HK-2 (cell line): ENCODE data around the gene CNN2.

ENCODE experiments used
- DNase-seq: peaks from one replicate; pipeline ENCODE4 v3.0.0-alpha.2; 2018; ENCODE audit not compliant: unreplicated experiment

CNN2 gene

DNA sequence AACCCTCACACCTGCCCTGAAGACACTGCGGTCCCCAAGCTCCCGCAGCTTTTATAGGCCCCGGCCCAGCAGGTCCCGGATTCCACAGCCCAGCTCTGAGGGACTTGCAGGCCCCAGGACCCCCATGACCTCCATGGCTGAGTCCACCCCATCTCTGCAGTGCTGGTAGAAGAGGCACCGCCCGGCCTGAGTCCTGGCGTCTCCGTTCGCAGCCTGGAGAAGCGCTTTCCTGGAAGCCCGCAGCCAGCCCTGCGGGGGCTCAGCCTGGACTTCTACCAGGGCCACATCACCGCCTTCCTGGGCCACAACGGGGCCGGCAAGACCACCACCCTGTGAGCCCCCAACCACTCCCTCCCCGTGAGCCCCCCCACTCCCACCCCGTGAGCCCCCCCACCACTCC is 22.7 kb downstream of the CNN2 start:
- no peak for DNase-seq

DNA sequence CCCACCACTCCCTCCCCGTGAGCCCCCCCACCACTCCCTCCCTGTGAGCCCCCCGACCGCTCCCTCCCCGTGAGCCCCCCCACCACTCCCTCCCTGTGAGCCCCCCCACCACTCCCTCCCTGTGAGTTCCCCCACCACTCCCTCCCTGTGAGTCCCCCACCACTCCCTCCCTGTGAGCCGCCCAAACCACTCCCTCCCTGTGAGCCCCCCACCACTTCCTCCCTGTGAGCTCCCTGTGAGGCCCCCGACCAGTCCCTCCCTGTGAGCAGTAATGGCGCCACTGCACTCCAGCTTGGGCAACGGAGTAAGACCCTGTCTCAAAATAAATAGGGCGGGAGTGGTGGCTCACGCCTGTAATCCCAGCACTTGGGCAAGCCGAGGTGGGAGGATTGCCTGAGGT is 23.4 kb downstream of the CNN2 start:
- DNase-seq, result no peak

DNA sequence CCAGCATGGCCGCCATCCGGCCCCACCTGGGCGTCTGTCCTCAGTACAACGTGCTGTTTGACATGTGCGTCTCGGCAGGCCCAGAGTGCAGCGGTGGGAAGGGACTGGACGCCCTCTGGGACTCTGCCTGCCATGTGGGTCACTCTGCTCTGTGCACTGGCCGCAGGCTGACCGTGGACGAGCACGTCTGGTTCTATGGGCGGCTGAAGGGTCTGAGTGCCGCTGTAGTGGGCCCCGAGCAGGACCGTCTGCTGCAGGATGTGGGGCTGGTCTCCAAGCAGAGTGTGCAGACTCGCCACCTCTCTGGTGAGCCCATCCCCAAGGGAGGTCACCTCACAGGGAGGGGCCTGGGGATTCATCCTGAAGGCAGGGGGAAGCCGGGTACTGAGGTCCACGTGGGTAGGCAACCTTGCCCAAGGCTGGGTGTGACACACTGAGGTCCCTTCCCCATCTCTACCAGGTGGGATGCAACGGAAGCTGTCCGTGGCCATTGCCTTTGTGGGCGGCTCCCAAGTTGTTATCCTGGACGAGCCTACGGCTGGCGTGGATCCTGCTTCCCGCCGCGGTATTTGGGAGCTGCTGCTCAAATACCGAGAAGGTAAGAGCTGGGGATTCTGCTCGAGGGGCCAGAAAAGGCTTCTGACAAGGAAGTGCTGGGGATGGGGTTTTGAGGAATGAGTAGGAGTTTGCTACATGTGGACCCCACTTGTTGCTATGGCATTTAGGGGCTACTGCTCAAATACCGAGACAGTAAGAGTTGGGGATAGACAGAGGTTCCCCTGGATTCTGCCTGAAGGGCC is 24.8 kb downstream of the CNN2 start:
- no peak for DNase-seq

DNA sequence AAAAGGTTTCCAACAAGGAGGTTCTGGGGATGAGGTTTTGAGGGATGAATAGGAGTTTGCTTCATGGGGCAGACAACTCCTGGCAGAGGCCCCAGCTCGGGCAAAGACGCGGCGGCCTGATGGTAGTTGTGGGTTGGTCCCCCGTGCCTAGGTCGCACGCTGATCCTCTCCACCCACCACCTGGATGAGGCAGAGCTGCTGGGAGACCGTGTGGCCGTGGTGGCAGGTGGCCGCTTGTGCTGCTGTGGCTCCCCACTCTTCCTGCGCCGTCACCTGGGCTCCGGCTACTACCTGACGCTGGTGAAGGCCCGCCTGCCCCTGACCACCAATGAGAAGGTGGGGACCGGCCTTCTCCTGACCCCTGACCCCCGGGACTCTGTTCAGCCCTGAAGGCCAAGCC is 25.4 kb downstream of the CNN2 start:
- no peak for DNase-seq

DNA sequence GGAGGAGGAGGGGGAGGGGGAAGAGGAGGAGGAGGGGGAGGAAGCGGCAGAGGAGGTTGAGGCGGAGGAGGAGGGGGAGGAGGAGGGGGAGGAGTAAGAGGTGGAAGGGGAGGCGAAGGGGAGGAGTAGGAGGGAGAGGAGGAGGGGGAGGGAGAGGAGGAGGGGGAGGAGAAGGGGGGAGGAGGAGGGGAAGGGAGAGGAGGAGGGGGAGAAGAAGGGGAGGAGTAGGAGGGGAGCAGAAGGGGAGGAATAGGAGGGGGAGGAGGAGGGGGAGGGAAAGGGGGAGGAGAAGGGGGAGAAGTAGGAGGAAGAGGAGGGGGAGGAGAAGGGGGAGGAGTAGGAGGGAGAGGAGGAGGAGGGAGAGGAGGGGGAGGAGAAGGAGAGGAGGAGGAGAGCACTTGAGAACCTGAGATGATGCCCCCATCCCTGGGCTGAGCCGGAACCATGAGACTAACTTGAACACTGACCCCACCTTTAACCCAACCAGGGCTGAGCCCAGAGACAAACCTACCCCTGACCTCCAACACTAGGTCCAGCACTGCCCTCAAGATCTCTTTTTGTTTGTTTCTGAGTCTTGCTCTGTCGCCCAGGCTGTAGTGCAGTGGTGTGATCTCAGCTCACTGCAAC is 26.1 kb downstream of the CNN2 start:
- DNase-seq, result no peak

DNA sequence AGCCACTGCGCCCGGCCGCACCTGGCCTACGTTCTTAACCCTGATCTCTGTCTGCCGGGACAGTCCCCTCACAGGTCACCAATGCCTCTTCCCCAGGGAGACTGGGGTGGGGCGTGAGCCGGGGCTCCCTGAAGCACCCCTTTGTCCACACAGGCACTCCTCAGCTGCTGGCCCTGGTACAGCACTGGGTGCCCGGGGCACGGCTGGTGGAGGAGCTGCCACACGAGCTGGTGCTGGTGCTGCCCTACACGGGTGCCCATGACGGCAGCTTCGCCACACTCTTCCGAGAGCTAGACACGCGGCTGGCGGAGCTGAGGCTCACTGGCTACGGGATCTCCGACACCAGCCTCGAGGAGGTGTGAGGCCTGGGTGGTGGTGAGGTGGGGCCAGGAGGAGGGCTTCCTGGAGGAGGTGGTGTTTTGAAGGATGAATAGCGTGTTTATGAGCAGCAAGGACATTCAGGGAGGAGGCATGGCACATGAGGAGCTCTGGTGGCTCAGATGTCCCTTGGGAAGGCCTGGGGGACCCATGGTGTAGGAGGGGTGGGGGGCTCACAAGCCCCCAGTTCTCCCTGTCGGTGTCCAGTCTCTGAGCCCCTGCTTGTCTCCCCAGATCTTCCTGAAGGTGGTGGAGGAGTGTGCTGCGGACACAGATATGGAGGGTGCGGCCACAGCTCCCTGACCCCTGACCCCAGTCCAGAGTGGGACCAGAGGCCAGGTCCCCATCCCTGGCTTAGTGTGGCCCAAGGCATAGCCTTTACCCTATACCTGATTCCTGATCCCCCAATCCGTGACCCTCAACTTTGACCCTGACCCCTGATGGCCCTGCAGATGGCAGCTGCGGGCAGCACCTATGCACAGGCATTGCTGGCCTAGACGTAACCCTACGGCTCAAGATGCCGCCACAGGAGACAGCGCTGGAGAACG is 27.0 kb downstream of the CNN2 start:
- no peak for DNase-seq

DNA sequence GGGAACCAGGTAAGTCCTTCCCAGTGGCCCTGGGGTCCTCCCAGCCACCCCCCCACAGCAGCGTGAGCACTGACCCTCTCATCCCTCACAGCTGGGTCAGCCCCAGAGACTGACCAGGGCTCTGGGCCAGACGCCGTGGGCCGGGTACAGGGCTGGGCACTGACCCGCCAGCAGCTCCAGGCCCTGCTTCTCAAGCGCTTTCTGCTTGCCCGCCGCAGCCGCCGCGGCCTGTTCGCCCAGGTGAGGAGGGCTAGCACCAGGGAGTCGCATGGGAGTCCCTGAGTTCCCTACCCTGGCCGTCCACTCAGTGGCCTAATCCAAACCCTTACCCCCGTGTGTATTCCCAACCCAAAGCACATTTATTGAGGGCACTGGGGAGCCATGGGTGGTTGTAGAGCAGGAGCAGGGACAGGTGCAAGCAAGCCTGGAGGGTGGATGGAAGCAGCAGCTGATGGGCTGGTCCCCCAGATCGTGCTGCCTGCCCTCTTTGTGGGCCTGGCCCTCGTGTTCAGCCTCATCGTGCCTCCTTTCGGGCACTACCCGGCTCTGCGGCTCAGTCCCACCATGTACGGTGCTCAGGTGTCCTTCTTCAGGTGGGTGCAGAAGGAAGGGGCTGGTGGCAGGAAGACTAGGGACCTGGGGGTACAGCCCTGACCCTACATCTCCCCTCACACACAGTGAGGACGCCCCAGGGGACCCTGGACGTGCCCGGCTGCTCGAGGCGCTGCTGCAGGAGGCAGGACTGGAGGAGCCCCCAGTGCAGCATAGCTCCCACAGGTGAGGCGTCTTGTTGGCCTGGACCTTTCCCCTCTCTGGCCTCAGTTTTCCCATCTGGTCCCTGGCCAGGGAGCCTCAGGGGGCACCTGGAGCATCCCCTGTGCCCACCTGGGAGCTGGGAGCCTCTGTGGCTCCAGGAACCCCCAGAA is 28.0 kb downstream of the CNN2 start:
- DNase-seq, result no peak

DNA sequence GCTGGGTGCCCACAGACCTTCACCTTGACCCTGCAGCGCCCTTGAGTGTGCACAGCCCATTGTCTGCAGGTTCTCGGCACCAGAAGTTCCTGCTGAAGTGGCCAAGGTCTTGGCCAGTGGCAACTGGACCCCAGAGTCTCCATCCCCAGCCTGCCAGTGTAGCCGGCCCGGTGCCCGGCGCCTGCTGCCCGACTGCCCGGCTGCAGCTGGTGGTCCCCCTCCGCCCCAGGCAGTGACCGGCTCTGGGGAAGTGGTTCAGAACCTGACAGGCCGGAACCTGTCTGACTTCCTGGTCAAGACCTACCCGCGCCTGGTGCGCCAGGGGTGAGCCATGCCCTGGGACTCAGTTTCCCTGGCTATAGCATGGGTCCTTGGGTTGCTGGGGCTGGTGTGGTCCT is 28.6 kb downstream of the CNN2 start:
- no peak for DNase-seq

DNA sequence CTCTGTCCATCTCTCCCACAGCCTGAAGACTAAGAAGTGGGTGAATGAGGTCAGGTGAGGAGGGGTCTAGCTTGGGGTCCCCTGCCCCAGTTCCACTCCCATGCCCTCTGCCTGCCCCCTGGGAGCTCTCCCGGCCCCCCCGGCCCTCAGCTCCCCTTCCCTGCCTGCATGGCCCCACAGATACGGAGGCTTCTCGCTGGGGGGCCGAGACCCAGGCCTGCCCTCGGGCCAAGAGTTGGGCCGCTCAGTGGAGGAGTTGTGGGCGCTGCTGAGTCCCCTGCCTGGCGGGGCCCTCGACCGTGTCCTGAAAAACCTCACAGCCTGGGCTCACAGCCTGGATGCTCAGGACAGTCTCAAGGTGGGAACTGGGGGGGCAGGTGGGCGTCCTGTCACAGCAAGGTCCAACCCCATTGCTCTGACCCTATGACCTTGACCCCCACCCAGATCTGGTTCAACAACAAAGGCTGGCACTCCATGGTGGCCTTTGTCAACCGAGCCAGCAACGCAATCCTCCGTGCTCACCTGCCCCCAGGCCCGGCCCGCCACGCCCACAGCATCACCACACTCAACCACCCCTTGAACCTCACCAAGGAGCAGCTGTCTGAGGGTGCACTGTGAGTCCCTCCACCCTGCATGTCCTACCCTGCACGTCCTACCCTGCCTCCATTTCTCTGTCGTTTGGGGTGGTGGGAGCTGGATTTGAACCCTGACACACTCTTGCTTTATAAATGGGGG is 29.6 kb downstream of the CNN2 start:
- DNase-seq, result no peak

DNA sequence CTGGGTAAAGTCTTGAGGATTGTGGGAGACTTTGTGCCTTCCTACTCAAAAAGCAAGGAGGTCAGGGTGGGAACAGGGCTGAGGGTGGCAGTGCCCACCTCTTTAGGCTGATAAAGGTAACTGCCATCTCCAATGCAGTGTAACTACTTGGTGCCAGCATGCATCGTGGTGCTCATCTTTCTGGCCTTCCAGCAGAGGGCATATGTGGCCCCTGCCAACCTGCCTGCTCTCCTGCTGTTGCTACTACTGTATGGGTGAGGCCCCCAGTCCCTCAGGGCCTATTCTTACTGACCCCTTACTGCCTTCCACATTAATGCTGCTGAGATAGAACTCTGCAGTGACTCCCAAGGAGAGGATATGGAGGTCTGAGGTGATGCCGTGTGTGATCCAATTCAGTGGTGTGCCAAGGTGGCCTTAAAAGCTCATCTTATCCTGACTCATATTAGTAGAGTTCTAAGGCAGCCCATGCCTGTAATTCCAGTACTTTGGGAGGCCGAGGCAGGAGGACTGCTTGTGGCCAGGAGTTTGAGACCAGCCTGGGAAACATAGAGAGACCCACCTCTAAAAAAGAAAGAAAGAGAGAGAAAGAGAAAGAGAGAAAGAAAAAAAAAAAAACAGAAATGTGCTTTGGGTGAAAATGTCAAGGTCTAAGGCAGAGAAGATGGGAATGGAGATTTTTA is 30.9 kb downstream of the CNN2 start:
- DNase-seq, result peak; percentile 47

DNA sequence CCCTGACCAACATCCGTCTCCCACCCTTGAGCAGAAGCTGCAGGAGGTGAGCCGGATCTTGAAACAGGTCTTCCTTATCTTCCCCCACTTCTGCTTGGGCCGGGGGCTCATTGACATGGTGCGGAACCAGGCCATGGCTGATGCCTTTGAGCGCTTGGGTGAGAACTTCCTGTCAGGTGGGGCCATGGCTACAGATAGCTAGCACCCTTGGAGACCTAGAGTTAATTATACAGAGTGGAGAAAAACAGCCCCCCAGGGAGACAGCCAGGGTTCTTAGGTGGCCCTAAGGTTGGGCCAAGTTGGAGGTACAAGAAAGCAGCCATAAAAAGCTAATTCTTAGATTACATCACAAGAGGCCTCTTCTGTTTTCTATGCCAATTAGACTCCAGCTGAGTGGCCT is 31.7 kb downstream of the CNN2 start:
- no peak for DNase-seq

DNA sequence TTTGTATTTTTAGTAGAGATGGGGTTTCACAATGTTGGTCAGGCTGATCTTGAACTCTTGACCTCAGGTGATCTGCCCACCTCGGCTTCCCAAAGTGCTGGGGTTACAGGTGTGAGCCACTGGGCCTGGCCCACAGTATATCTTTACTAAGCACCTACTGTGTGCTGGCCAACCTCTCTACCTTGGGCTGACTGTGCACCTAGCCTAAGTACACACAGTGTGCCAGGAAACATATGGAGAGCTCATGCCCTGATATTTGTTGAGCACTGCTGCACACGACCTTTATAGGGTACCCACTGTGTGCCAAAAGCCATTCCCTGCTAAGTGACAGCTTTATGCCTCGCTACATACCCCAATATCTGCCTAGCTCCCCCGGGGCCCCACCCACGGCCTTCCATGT is 34.3 kb downstream of the CNN2 start:
- DNase-seq, result no peak

DNA sequence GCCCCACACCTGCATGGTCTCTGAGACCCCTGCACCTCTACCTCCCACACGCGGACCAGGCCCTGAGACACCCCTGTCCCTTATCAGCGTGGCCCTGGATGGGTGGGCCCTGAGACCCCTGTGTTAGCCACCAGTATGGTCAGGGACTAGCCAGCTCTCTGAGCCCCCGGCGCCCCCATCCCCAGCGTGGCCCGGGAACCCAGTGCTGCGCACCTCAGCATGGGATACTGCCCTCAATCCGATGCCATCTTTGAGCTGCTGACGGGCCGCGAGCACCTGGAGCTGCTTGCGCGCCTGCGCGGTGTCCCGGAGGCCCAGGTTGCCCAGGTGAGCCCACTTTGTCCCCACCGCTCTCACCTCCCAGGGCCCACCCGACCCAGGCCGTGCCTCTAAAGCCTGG is 35.6 kb downstream of the CNN2 start:
- no peak for DNase-seq

DNA sequence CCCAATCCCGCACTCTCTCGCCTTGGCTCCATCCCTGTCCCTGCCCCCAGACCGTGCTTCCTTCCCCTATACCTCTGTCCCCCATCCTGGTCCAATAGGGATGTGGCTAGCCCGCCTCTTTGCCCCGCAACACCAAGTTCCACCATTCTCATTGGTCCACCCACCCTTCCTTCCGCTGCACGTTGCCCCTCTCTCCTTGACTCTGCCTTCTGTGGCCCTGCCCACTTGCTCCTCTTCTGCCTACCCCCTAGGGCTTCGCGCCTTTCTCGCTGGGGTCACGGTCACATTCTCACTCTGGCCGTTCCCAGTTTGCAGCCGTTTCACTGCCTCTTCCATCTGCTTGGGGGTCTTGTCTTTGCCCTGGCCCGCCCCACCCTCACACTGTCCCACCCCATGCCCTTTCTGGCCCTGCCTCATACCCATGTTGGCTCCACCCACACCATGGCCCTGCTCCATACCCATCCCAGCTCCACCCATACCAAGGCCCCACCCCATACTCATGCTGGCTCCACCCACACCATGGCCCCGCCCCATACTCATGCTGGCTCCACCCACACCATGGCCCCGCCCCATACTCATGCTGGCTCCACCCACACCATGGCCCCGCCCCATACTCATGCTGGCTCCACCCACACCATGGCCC is 36.1 kb downstream of the CNN2 start:
- DNase-seq, result no peak

DNA sequence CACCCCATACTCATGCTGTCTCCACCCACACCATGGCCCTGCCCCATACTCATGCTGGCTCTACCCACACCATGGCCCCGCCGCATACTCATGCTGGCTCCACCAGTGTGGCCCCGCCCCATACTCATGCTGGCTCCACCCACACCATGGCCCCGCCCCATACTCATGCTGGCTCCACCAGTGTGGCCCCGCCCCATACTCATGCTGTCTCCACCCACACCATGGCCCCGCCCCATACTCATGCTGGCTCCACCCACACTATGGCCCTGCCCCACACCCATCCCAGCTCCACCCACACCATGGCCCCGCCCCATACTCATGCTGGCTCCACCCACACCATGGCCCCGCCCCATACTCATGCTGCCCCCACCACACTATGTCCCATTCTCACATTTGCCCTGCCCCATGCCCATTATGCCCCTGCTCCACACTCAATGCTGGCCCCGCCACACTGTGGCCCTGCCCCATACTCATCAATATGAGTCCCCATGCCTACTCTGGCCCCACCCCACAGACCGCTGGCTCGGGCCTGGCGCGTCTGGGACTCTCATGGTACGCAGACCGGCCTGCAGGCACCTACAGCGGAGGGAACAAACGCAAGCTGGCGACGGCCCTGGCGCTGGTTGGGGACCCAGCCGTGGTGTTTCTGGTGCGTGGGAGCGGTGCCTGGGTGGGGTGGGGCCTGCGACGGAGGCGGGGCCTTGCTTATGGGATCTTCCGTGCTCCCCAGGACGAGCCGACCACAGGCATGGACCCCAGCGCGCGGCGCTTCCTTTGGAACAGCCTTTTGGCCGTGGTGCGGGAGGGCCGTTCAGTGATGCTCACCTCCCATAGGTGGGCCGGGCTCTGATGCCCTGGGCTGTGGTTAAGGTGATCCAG is 36.9 kb downstream of the CNN2 start:
- DNase-seq, result no peak

DNA sequence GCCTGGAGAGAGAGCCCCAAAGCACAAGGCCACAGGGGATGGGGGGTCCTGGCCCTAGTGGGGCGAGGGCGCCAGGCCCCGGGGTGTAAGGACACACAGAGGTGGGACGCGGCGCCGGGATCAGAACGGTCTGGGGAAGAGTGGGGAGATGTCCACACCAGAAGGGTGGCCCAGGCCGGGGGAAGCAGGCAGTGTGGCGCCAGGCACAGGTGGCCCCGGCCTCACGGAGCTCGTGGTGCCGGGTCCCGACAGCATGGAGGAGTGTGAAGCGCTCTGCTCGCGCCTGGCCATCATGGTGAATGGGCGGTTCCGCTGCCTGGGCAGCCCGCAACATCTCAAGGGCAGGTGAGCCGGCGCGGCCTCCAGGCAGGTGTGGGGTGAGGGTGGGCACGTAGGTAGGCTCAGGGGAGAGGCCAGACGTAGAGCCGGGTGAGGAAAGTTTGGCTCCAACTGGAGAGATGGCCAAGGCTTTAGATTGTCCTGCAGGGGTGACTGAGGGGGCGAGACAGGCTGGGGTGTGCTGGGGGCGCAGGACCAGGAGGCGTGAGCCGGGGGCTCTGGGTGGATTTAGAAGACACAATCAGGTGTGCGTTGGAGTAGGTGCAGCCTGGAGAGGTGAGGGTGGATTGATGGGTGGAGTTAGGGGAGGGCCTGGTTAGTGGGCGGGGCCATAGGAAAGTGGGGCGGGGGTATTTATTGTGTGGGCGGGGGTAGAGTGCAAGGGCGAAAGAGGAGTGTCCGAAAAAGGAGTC is 37.7 kb downstream of the CNN2 start:
- DNase-seq, result no peak

DNA sequence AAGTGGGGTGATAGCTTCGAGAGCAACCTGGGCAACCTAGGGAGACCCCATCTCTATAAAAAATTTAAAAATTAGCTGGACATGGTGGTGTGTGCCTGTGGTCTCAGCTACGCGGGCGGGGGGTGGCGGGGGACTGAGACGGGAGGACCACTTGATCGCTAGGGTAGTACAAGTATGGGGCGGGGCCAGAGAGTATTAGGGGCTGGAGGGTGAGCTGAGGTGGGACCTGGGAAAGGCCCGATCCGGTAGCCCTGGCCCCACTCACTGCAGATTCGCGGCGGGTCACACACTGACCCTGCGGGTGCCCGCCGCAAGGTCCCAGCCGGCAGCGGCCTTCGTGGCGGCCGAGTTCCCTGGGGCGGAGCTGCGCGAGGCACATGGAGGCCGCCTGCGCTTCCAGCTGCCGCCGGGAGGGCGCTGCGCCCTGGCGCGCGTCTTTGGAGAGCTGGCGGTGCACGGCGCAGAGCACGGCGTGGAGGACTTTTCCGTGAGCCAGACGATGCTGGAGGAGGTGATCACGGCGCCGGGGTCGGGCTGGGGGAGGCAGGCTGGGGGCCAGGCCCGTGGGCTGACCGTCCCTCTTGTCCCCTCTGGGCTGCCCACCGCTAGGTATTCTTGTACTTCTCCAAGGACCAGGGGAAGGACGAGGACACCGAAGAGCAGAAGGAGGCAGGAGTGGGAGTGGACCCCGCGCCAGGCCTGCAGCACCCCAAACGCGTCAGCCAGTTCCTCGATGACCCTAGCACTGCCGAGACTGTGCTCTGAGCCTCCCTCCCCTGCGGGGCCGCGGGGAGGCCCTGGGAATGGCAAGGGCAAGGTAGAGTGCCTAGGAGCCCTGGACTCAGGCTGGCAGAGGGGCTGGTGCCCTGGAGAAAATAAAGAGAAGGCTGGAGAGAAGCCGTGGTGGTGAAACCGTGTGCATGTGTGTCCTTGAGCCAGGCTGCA is 38.5 kb downstream of the CNN2 start:
- peak; percentile 68 for DNase-seq
